ENCODE data around the gene PHF12. TPM values are rescaled to one million over a fixed set of nuclear protein-coding genes. Genes with fewer than 3 reads are reported as not detected.

PHF12 gene
- total and polyA plus RNA-seq, 2 of the 13 experiments (the other 11 are each of a cell fraction or from before 2014, with no cell fraction given), result 9.8 to 17.1 TPM

DNA sequence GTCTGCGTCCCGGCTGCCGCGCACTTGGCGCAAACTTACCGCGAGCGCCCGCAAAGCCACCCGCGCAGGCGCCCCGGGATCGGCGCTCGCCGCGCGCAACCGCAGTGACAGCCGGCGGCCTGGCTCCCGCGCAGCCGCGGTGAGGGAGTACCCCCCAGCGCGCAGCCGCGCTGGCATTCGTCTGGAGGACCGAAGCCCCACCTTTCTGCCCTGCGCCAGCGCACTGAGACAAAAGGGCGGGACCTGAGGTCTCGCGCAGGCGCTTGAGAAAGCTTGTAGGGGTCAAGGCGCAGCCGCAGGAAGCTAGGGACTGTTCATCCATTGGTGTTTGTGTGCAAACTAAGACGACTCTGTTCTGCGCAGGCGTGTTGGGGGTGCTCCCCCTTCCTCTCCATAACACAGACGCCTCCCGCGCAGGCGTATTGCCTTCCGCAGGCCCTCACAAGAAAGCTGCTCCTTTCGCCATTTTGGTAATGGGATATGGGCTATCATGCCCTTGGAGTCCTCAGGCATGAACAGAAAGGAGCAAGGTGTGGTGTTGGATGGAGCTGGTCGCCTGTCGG is at the start of gene PHF12 (continued):
- TF ChIP-seq, protein P1, sequence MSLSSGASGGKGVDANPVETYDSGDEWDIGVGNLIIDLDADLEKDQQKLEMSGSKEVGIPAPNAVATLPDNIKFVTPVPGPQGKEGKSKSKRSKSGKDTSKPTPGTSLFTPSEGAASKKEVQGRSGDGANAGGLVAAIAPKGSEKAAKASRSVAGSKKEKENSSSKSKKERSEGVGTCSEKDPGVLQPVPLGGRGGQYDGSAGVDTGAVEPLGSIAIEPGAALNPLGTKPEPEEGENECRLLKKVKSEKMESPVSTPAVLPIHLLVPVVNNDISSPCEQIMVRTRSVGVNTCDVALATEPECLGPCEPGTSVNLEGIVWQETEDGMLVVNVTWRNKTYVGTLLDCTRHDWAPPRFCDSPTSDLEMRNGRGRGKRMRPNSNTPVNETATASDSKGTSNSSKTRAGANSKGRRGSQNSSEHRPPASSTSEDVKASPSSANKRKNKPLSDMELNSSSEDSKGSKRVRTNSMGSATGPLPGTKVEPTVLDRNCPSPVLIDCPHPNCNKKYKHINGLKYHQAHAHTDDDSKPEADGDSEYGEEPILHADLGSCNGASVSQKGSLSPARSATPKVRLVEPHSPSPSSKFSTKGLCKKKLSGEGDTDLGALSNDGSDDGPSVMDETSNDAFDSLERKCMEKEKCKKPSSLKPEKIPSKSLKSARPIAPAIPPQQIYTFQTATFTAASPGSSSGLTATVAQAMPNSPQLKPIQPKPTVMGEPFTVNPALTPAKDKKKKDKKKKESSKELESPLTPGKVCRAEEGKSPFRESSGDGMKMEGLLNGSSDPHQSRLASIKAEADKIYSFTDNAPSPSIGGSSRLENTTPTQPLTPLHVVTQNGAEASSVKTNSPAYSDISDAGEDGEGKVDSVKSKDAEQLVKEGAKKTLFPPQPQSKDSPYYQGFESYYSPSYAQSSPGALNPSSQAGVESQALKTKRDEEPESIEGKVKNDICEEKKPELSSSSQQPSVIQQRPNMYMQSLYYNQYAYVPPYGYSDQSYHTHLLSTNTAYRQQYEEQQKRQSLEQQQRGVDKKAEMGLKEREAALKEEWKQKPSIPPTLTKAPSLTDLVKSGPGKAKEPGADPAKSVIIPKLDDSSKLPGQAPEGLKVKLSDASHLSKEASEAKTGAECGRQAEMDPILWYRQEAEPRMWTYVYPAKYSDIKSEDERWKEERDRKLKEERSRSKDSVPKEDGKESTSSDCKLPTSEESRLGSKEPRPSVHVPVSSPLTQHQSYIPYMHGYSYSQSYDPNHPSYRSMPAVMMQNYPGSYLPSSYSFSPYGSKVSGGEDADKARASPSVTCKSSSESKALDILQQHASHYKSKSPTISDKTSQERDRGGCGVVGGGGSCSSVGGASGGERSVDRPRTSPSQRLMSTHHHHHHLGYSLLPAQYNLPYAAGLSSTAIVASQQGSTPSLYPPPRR (CRISPR knock-in tag; IDR thresholded peaks at IDR 0.05; ENCODE audit: borderline replicate concordance), result no peak
- TF ChIP-seq FOXK2 (IDR thresholded peaks at IDR 0.05) (no peak; the same call in 1 of the 2 replicates), ZFP90 (CRISPR knock-in tag; IDR thresholded peaks at IDR 0.05; ENCODE audit: borderline replicate concordance) (peak; percentile 53; the same call in 1 of the 2 replicates), NCOR1 (IDR thresholded peaks at IDR 0.05; ENCODE audit: borderline replicate concordance, low read length) (no peak), DMTF1 (CRISPR knock-in tag; IDR thresholded peaks at IDR 0.05) (no peak), ADNP (CRISPR knock-in tag; IDR thresholded peaks at IDR 0.05) (no peak), KLF12 (CRISPR knock-in tag; IDR thresholded peaks at IDR 0.05; ENCODE audit: borderline replicate concordance) (no peak; the same call in 1 of the 2 replicates), CENPBD1 (CRISPR knock-in tag; IDR thresholded peaks at IDR 0.05; ENCODE audit: borderline replicate concordance, low read depth) (no peak), ZNF674 (CRISPR knock-in tag; IDR thresholded peaks at IDR 0.05; ENCODE audit: low read depth) (no peak), SMARCE1 (IDR thresholded peaks at IDR 0.05; ENCODE audit: borderline replicate concordance) (no peak), TARDBP (CRISPR knock-in tag; IDR thresholded peaks at IDR 0.05) (no peak), ARID2 (CRISPR knock-in tag; IDR thresholded peaks at IDR 0.05; ENCODE audit: borderline replicate concordance) (no peak), FOXM1 (CRISPR knock-in tag; IDR thresholded peaks at IDR 0.05) (no peak)
- TF ChIP-seq, protein P2, sequence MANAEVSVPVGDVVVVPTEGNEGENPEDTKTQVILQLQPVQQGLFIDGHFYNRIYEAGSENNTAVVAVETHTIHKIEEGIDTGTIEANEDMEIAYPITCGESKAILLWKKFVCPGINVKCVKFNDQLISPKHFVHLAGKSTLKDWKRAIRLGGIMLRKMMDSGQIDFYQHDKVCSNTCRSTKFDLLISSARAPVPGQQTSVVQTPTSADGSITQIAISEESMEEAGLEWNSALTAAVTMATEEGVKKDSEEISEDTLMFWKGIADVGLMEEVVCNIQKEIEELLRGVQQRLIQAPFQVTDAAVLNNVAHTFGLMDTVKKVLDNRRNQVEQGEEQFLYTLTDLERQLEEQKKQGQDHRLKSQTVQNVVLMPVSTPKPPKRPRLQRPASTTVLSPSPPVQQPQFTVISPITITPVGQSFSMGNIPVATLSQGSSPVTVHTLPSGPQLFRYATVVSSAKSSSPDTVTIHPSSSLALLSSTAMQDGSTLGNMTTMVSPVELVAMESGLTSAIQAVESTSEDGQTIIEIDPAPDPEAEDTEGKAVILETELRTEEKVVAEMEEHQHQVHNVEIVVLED (CRISPR knock-in tag; IDR thresholded peaks at IDR 0.05; ENCODE audit: borderline replicate concordance), result peak; percentile 50
- TF ChIP-seq, protein P3, sequence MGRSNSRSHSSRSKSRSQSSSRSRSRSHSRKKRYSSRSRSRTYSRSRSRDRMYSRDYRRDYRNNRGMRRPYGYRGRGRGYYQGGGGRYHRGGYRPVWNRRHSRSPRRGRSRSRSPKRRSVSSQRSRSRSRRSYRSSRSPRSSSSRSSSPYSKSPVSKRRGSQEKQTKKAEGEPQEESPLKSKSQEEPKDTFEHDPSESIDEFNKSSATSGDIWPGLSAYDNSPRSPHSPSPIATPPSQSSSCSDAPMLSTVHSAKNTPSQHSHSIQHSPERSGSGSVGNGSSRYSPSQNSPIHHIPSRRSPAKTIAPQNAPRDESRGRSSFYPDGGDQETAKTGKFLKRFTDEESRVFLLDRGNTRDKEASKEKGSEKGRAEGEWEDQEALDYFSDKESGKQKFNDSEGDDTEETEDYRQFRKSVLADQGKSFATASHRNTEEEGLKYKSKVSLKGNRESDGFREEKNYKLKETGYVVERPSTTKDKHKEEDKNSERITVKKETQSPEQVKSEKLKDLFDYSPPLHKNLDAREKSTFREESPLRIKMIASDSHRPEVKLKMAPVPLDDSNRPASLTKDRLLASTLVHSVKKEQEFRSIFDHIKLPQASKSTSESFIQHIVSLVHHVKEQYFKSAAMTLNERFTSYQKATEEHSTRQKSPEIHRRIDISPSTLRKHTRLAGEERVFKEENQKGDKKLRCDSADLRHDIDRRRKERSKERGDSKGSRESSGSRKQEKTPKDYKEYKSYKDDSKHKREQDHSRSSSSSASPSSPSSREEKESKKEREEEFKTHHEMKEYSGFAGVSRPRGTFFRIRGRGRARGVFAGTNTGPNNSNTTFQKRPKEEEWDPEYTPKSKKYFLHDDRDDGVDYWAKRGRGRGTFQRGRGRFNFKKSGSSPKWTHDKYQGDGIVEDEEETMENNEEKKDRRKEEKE (IDR thresholded peaks at IDR 0.05), result no peak
- TF ChIP-seq, protein P4, sequence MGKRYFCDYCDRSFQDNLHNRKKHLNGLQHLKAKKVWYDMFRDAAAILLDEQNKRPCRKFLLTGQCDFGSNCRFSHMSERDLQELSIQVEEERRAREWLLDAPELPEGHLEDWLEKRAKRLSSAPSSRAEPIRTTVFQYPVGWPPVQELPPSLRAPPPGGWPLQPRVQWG (CRISPR knock-in tag; IDR thresholded peaks at IDR 0.05; ENCODE audit: borderline replicate concordance, low read depth), result no peak
